HG03025 (cell line): ENCODE measurements around the gene EML1.

Experiments used
- ATAC-seq: cut with Tn5 transposase; IDR thresholded peaks from one replicate; pipeline ENCODE4 v1.9.1; 2021; ENCODE audit warnings: mild to moderate bottlenecking, moderate library complexity; ENCODE audit not compliant: unreplicated experiment, low FRiP score

EML1 gene

DNA sequence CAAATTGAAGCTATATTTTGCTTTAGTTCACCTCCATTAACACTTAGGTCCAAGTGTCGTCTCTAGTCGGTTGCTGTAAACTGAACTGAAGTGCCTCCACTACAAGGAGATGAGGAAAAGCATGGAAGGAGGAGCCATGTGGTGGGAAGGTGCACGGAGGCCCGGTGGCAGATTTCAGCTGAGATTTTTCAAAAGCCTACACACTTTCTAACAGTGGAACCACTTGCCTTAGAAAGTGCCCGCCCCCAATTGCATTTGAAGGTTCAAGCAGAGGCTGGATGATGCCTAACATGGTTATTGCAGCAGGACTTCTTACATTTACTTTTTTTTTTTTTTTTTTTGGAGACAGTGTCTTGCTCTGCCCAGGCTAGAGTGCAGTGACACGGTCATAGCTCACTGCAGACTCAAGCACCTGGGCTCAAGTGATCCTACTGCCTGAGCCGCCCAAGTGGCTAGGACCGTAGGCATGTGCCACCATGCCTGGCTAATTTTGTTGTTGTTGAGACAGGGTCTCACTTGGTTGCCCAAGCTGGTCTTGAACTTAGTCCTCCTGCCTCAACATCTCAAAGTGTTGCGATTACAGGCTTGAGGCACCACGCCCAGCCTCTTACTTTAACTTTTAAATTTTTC, 27.6 kb downstream of the EML1 start:
- no peak for ATAC-seq

DNA sequence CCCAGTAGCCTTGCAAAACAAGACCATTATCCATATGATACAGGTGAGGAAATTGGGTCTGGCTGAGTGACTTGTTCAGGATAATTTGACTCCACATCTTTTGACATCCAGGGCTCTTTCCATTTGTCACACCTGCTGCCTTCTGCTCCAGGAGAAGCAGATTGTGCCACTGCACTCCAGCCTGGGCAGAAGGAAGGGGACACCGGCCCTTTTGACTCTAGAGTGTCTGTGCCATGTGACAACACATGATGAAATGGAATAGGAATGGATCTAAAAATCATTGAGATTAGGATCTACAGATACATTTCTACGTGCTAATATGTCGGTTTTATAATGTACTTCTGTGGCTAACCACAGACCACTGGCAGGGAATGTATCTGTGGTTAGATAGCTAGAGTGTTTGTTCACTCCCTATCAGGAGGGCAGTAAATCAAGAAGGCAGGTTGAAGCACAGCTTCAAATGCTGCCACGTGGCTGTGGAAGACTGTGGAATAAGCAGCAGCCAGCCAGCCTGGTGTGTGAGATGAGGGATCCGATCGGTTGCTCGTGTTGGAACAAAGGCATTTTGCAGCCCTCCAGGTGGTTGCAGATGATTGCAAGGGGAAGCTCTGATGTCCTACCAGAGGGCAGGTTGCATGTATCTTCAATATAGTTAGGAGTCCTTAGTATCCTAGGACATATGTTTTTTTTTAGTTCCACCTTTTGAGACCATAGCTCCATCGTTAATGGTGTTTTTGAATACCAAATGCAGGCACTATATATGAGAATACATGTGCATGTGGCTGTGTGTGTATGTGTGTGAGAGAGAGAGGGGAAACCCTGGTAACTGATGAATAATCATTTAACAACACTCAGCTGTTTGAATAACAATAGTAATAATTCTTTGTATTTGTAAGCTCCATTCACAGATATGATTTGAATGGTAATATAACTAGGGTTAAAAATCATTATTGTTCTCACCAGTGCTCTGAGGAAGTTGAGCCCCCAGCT, 28.6 kb downstream of the EML1 start:
- ATAC-seq = no peak

DNA sequence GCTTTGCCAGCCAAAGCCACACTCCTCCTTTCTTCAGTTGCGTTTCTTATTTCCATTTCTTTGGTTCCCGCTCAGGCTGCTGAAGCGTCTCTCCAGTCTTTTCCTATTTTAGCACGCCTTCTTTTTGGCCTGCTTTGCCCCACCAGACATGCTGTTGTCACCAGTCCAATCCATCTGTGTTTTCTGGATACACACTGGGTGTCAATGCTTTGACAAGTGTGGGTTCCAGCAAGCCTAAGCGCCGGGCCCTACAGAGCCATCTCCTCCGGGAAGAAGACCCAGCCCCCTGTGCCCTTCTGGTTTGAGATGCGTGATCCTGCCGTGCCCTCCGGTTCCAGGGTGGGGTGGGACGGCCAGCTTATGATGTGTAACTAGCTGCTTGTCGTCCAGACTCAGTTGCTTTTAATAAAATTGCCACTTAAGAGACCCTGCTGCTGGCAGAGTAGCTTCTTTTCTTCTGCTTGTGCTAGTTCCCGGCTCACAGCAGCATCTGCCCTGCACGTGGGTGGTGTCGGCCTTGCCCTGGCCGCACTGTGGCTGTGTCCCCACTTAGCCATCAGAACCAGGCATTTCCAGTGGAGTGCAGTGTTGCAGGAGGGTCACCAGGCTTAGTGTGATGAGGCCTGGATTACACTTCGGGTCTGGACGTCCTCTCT, 29.7 kb downstream of the EML1 start:
- no peak for ATAC-seq

GRCh38 chr14:99824776-99825175, 31.6 kb downstream of the EML1 start:
- no peak for ATAC-seq

DNA sequence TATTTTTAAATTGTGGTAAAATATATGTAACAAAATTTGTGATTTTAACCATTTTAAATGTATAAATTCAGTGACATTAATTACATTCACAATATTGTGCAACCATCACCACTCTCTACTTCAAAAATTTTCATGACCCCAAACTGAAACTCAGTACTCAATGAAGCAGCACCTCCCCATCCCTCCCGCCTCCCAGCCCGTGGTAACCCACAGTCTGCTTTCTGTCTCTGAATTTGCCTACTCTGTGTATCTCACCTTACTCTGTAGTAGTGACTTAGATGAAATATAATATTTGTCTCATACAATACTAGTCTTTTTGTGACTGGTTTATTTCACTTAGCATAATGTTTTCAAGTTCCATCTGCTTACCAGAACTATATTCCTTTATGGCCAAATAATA, 36.2 kb downstream of the EML1 start:
- no peak for ATAC-seq

DNA sequence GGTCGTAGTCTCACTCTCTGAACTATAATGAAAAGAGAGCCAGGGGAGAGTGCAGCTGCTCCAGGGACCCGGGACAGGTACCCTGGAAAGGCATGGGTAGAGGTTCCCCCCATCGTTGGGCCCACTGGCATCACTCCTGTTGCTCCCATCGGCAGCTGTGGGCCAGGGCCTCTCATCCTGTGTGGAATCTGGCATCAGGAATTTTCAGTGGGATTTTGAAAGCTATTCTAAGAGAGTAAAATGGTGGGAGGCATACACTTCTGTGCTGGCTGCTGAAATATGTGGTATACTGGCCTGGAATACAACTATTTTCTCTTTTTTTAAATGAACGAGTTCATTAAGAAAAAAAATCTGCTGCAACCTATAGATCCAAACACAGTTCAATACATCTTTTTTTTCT, 38.1 kb downstream of the EML1 start:
- no peak for ATAC-seq

GRCh38 chr14:99831903-99832685, 38.9 kb downstream of the EML1 start:
- no peak for ATAC-seq

- ATAC-seq = no peak
Observed at GRCh38 chr14:99837822-99838221, 44.6 kb downstream of the EML1 start.

GRCh38 chr14:99838639-99839134, 45.5 kb downstream of the EML1 start:
- no peak for ATAC-seq

GRCh38 chr14:99839696-99840095, 46.5 kb downstream of the EML1 start:
- ATAC-seq = no peak

- ATAC-seq = no peak
Observed at GRCh38 chr14:99840265-99840664, 47.1 kb downstream of the EML1 start.

GRCh38 chr14:99840774-99841305, 47.6 kb downstream of the EML1 start:
- no peak for ATAC-seq

DNA sequence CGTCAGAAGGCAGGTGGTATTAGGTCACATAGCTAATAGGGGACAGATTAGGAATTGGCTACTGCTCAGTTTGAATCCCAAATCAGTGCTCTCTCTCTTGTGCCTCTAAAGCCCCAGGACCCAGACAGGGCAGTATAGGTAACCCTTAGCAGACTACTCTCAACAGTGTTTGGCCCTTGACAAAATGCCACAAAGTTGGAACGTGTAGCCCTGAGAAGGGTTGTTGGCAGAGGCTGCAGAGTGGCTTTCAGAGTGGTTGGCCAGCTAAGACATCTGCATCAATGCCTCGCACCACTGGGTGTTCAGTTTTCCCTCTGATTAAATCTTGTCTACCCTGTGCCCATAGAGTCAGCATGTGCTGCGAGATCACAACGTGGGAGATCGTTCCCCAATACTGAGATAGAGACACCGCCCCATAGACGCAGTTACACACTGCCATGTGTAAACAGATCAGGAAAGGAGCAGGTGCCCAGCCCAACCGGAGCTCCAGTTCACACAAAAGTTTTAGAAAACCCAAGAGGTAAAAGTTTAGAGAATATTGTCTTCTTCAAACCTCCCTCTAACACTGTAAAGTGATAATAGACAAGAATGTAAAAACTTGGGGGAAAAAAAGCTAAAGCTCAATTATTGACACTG, 48.3 kb downstream of the EML1 start:
- no peak for ATAC-seq

DNA sequence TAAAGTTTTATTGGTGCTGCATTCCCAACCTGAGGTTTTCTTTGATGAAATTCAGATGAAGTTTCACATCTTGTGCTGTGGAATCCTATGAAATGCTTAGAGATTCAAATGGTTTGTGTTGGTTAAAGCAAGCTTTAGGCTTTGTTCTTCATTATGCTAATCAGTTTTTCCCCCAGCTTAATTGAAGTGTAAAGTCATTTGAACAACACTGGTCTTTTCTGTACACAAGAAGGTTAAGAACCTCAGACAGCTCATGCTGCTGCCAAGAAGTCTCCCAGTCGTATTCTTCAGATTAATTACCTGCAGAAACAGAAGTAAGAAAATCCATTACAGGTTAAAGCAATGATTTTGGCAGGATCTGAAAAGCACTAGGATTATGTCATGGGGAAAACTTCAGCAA, 48.9 kb downstream of the EML1 start:
- ATAC-seq = no peak

DNA sequence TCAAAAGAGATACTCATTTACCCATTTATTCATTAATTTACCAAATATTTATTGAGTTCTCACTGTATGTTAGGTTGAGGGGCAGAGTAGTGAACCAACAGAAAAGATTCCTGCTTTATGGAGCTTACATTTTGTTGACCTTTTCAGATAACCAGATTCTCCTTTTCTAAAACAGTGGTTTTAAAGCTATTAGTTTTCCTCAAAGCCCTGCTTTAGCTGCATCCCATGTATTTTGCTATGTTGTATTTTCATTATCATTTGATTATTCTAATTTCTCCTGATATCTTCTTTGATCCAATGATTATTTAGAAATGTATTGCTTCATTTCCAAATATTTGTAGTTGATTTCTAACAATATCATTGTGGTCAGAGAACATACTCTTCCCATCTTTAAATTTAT, 53.6 kb downstream of the EML1 start:
- ATAC-seq = no peak

GRCh38 chr14:99850709-99851108, 57.5 kb downstream of the EML1 start:
- no peak for ATAC-seq

DNA sequence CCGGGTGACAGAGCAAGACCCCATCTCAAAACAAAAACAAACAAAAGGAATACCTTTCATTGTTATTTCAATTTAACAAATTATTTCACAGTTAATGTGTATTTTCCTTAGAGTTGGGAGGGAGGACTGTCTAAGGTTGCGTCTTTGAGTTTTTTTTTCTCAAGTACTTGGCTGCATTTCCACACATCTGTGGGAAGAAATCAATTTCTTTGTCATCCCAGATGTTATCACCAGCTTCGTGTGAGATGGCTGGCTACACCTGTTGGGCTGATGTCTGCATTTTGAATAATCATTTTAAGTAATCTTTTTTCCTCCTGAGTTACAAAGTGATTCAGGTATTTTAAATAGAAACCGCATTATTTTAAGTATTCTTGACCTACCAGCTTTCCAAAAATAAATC, 59.4 kb downstream of the EML1 start:
- no peak for ATAC-seq

- no peak for ATAC-seq
Observed at GRCh38 chr14:99853206-99853605, 60.0 kb downstream of the EML1 start.

GRCh38 chr14:99854831-99855230, 61.6 kb downstream of the EML1 start:
- ATAC-seq = no peak

GRCh38 chr14:99855271-99855670, 62.1 kb downstream of the EML1 start:
- no peak for ATAC-seq
